GM23338 (cell line): ENCODE data around the gene WNK1.

Experiments used
- CREB1 ChIP-seq: fragments of 250-450 bp; sonication (Bioruptor Pico); IDR thresholded peaks from 2 replicates; pipeline ENCODE4 v1.5.0; 2020; ENCODE audit warnings: low read depth, mild to moderate bottlenecking, moderate library complexity
- EZH2 ChIP-seq: fragments of 200-600 bp; sonication (generic); IDR thresholded peaks from one replicate; pipeline ENCODE4 v1.8.0; 2017; ENCODE audit warnings: antibody characterized with exemption, mild to moderate bottlenecking, low read depth; ENCODE audit not compliant: unreplicated experiment
- EZH2phosphoT487 ChIP-seq: fragments of 200-600 bp; sonication (generic); IDR thresholded peaks from one replicate; pipeline ENCODE4 v1.8.1; 2018; ENCODE audit warnings: antibody characterized with exemption; ENCODE audit not compliant: unreplicated experiment
- JUNB ChIP-seq: IDR thresholded peaks from one replicate; pipeline ENCODE4 v1.6.1; 2016; ENCODE audit warnings: antibody characterized with exemption; ENCODE audit not compliant: unreplicated experiment
- REST ChIP-seq: IDR thresholded peaks from one replicate; pipeline ENCODE4 v1.6.1; 2018; ENCODE audit warnings: antibody characterized with exemption; ENCODE audit not compliant: unreplicated experiment
- TF ChIP-seq, protein P1 (sequence below), 2 experiments: fragments of 200-600 bp in 1 of 2; sonication (generic) in 1 of 2; conservative IDR thresholded peaks; 2 replicates each; pipeline versions ENCODE4 v1.5.1 to v1.6.1; 2016 to 2017; ENCODE audit warnings: antibody characterized with exemption in 2 of 2, low read depth in 2 of 2, mild to moderate bottlenecking in 2 of 2, moderate library complexity in 1 of 2

DNA sequence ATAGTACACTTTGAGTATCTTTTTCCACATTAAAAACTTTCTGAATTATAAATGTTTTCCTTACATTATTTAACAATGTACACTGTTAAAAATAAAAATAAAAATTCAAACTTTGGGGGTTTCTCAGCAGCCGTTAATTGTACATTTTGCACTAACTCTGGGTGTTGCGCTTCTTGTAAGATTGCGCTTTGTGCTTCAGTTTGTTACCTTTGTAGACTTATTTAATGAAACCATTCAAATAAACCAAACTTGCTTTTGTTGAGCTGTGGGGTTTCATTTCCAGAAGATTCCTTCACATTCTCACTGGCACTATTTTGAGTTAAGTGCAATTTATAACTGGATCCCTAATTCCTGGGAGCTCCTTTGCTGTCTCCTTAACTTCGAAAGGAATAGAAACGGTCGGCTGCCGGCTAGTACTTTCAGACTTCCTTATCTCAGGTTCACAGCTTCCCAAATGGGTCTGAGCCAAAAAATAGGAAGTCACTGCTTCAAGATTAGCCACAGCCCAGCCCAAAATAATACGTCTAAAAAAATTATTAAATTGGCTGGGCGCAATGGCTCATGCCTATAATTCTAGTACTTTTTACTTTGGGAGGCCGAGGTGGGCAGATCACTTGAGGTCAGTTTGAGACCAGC lies 158.9 kb downstream of the WNK1 start:
- TF ChIP-seq, protein P1, sequence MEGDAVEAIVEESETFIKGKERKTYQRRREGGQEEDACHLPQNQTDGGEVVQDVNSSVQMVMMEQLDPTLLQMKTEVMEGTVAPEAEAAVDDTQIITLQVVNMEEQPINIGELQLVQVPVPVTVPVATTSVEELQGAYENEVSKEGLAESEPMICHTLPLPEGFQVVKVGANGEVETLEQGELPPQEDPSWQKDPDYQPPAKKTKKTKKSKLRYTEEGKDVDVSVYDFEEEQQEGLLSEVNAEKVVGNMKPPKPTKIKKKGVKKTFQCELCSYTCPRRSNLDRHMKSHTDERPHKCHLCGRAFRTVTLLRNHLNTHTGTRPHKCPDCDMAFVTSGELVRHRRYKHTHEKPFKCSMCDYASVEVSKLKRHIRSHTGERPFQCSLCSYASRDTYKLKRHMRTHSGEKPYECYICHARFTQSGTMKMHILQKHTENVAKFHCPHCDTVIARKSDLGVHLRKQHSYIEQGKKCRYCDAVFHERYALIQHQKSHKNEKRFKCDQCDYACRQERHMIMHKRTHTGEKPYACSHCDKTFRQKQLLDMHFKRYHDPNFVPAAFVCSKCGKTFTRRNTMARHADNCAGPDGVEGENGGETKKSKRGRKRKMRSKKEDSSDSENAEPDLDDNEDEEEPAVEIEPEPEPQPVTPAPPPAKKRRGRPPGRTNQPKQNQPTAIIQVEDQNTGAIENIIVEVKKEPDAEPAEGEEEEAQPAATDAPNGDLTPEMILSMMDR (conservative IDR thresholded peaks at IDR 0.05; ENCODE audit: low read depth in 2 of 2), result no peak
- TF ChIP-seq EZH2, result no peak
- TF ChIP-seq JUNB, result no peak
- no peak for TF ChIP-seq REST
- TF ChIP-seq CREB1, result no peak
- no peak for TF ChIP-seq EZH2phosphoT487
